PC-9 (cell line): Measurements from ENCODE around the gene PPP1R9A. TPM values are rescaled to one million over a fixed set of nuclear protein-coding genes. Genes with fewer than 3 reads are reported as not detected.

Experiments
- BruUV-seq: library from RNA; stranded (reverse); fragments of 400-500 nt; replicated peaks from 2 replicates; lab custom pipeline; 2021; lab: Mats Ljungman, UMichigan
- CTCF ChIA-PET: fragments of 300-600 bp; sonication (Branson Sonifier 250); formaldehyde crosslinking; loops from one replicate; lab custom pipeline; 2022; ENCODE audit warnings: antibody characterized with exemption; lab: Charles Lee
- POLR2A ChIA-PET: fragments of 300-600 bp; sonication (Branson Sonifier 250); formaldehyde crosslinking; loops from one replicate; lab custom pipeline; 2022; ENCODE audit warnings: antibody characterized with exemption; ENCODE audit not compliant: unreplicated experiment; lab: Charles Lee
- DNase-seq, 2 experiments: peaks; one replicate each; pipeline versions ENCODE4 v3.0.0 to v3.0.0-alpha.2; 2015 to 2022; ENCODE audit warnings: mixed read lengths in 1 of 2
- H2AFZ ChIP-seq: fragments of 200-600 bp; sonication (generic); 2 replicates; pipeline ENCODE4 v1.8.1; 2017; ENCODE audit warnings: antibody characterized with exemption
- H3F3A ChIP-seq: fragments of 200-600 bp; sonication (generic); 2 replicates; pipeline ENCODE4 v1.8.1; 2017; ENCODE audit warnings: antibody characterized with exemption, mild to moderate bottlenecking, low read depth; ENCODE audit not compliant: insufficient read depth
- H3K27ac ChIP-seq: fragments of 200-600 bp; sonication (generic); 2 replicates; pipeline ENCODE4 v1.6.1; 2016; ENCODE audit warnings: mixed run types
- H3K27me3 ChIP-seq: fragments of 200-600 bp; sonication (generic); 2 replicates; pipeline ENCODE4 v1.6.1; 2016; ENCODE audit warnings: low read depth, mixed run types; ENCODE audit not compliant: insufficient read depth
- H3K36me3 ChIP-seq: fragments of 200-600 bp; sonication (generic); 2 replicates; pipeline ENCODE4 v1.6.1; 2016; ENCODE audit warnings: low read depth, mixed run types
- H3K4me1 ChIP-seq: fragments of 200-600 bp; sonication (generic); replicated peaks from 2 replicates; pipeline ENCODE4 v1.6.1; 2016; ENCODE audit warnings: mixed run types; ENCODE audit not compliant: insufficient read depth
- H3K4me2 ChIP-seq: fragments of 200-600 bp; sonication (generic); 2 replicates; pipeline ENCODE4 v1.6.1; 2017; ENCODE audit warnings: mixed run types
- H3K4me3 ChIP-seq: fragments of 200-600 bp; sonication (generic); 2 replicates; pipeline ENCODE4 v1.6.1; 2016; ENCODE audit warnings: mixed run types
- H3K79me2 ChIP-seq: fragments of 200-600 bp; sonication (generic); 2 replicates; pipeline ENCODE4 v1.6.1; 2017; ENCODE audit warnings: low read depth, mixed run types
- H3K9me2 ChIP-seq: fragments of 200-600 bp; sonication (generic); 2 replicates; pipeline ENCODE4 v1.8.1; 2017; ENCODE audit warnings: mild to moderate bottlenecking; ENCODE audit not compliant: insufficient read depth
- H3K9me3 ChIP-seq: fragments of 200-600 bp; sonication (generic); 2 replicates; pipeline ENCODE4 v1.8.1; 2016; ENCODE audit warnings: low read depth; ENCODE audit not compliant: insufficient read depth
- H4K20me1 ChIP-seq: fragments of 200-600 bp; sonication (generic); 2 replicates; pipeline ENCODE4 v1.8.1; 2017; ENCODE audit not compliant: insufficient read depth
- EZH2 ChIP-seq: fragments of 200-600 bp; sonication (generic); IDR thresholded peaks from 2 replicates; pipeline ENCODE4 v1.8.0; 2017; ENCODE audit warnings: antibody characterized with exemption, low read depth
- intact Hi-C: fragments of 100-400 bp; cut with micrococcal nuclease; formaldehyde crosslinking; loops from one replicate; pipeline ENCODE4 v1.10.0; 2022; ENCODE audit not compliant: unreplicated experiment
- total RNA-seq: library from RNA; stranded (reverse); gene quantifications from 2 replicates; pipeline ENCODE4 v1.2.3, GENCODE V29; 2021
- TF ChIP-seq, protein P1 (sequence below): fragments of 200-600 bp; sonication (generic); conservative IDR thresholded peaks from 2 replicates; pipeline ENCODE4 v1.6.1; 2017; ENCODE audit warnings: mixed run types, antibody characterized with exemption, mild to moderate bottlenecking, moderate library complexity

Gene PPP1R9A
- total RNA-seq, 1 experiment from 2014 or later, result 11.5 TPM

DNA sequence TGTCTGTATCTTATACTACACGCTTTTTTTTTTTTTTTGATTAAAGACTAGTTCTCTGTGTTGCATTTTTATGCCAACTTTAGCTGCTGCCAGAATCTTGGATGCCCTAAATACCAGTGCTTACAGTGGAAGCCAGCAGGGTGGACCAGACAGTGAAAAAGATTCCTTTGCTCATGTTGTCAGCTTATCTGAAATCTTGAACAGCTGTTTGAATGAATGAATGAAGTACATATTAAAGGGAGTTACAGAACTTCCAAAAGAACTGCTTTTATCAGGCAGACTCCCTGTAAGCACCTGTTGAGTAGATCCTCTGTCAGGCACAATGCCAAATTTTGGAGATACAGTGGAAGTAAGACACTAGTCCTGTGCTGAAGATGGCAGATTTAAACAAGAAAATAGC is 184.9 kb downstream of the PPP1R9A start:
- Histone ChIP-seq H3K79me2 (no peaks in the 10 kb centered on the region), H3K27me3 (no peaks in the 10 kb centered on the region), H3K4me1 (peaks cover 8% of the 10 kb centered on the region; the same call in 1 of the 2 replicates), H3K9me3 (no peaks in the 10 kb centered on the region), H3K4me3 (no peak overlapping the region), H4K20me1 (no peaks in the 10 kb centered on the region), H3K9me2 (no peaks in the 10 kb centered on the region), H3K27ac (no peak overlapping the region), H3F3A (no peaks in the 10 kb centered on the region), H3K4me2 (no peak overlapping the region), H2AFZ (no peak overlapping the region), H3K36me3 (no peaks in the 10 kb centered on the region)
- intact Hi-C loops, result no loop called here
- TF ChIP-seq, protein P1, sequence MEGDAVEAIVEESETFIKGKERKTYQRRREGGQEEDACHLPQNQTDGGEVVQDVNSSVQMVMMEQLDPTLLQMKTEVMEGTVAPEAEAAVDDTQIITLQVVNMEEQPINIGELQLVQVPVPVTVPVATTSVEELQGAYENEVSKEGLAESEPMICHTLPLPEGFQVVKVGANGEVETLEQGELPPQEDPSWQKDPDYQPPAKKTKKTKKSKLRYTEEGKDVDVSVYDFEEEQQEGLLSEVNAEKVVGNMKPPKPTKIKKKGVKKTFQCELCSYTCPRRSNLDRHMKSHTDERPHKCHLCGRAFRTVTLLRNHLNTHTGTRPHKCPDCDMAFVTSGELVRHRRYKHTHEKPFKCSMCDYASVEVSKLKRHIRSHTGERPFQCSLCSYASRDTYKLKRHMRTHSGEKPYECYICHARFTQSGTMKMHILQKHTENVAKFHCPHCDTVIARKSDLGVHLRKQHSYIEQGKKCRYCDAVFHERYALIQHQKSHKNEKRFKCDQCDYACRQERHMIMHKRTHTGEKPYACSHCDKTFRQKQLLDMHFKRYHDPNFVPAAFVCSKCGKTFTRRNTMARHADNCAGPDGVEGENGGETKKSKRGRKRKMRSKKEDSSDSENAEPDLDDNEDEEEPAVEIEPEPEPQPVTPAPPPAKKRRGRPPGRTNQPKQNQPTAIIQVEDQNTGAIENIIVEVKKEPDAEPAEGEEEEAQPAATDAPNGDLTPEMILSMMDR, result no peak
- TF ChIP-seq EZH2, result no peak
- BruUV-seq, result no TSS peak
- no peak for DNase-seq
- POLR2A ChIA-PET, result no interaction called here
- CTCF ChIA-PET, result interaction anchor here (0.6 to 0.7 kb wide), 2 partner anchors 35 to 175 kb away, joined by 4 to 5 read pairs; no protein-coding TSS in a partner anchor

DNA sequence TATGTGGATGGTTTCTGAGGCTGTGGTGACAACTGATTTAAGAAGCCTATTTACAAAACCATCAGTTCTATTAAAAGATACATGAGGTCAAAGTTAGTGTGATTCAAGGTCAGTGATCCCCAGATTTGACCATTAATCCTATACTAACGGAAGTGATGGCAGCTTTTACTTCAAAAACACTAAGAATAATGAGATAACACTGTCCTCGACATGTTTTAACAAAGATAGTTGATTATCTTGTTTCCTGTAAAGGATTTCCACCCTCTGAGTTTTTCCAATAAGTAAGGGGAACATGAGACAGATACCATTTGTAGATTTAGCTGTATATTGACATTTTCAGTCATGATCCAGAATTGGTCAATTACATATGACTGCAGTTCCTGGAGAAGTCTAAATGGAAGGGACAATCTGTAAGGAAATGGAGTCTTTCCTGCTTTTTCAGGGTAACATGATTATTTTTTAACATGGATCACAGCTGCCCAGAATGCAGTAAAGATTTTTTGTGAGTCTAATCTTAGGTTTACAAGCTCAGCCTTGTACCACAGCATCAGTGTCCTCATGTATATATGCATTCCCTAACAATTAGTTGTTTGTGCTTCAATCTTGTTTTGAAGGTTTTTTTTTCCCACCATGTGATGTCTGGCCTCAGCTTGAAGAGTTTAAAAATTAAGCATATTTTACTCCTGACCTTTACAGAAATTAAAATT is 188.0 kb downstream of the PPP1R9A start:
- Histone ChIP-seq H4K20me1 (no peaks in the 10 kb centered on the region), H3K4me2 (no peak overlapping the region), H3K9me3 (no peaks in the 10 kb centered on the region), H3K9me2 (no peaks in the 10 kb centered on the region), H3K27me3 (no peaks in the 10 kb centered on the region), H2AFZ (no peak overlapping the region), H3K36me3 (no peaks in the 10 kb centered on the region), H3K79me2 (no peaks in the 10 kb centered on the region), H3K27ac (no peak overlapping the region), H3K4me1 (no peaks in the 10 kb centered on the region), H3F3A (no peaks in the 10 kb centered on the region), H3K4me3 (no peak overlapping the region)
- CTCF ChIA-PET, result no interaction called here
- no peak for DNase-seq
- TF ChIP-seq EZH2, result no peak
- TF ChIP-seq, protein P1, result no peak
- no TSS peak for BruUV-seq
- POLR2A ChIA-PET, result no interaction called here
- intact Hi-C loops, result no loop called here

- Histone ChIP-seq H3K4me1 (no peaks in the 10 kb centered on the region), H3K9me3 (no peaks in the 10 kb centered on the region), H3K79me2 (no peaks in the 10 kb centered on the region), H3K4me3 (no peak overlapping the region), H3K9me2 (no peaks in the 10 kb centered on the region), H2AFZ (no peak overlapping the region), H3K36me3 (no peaks in the 10 kb centered on the region), H3K4me2 (no peak overlapping the region), H4K20me1 (no peaks in the 10 kb centered on the region), H3F3A (no peaks in the 10 kb centered on the region), H3K27me3 (no peaks in the 10 kb centered on the region), H3K27ac (no peak overlapping the region)
- DNase-seq, result no peak
- POLR2A ChIA-PET, result no interaction called here
- BruUV-seq, result no TSS peak
- intact Hi-C loops, result no loop called here
- TF ChIP-seq, protein P1, result no peak
- no peak for TF ChIP-seq EZH2
- CTCF ChIA-PET, result no interaction called here
These were observed 188.7 kb downstream of the PPP1R9A start for GRCh38 chr7:95095966-95096540.
